SK-N-SH (cell line): ENCODE measurements around the gene ALDH9A1.

Experiments
- CTCF ChIP-seq: fragments of 200-600 bp; sonication (generic); IDR thresholded peaks from 2 replicates; pipeline ENCODE4 v1.6.1; 2017; ENCODE audit warnings: antibody characterized with exemption, mild to moderate bottlenecking, moderate library complexity
- EP300 ChIP-seq, 2 experiments: IDR thresholded peaks; 2 replicates each; pipeline versions ENCODE4 v1.4.0 to v1.6.1; 2012; ENCODE audit warnings: borderline replicate concordance in 1 of 2, low read depth in 1 of 2, low read length in 1 of 2
- EZH2phosphoT487 ChIP-seq: fragments of 200-600 bp; sonication (generic); IDR thresholded peaks from 2 replicates; pipeline ENCODE4 v1.6.1; 2017; ENCODE audit warnings: low read depth, mixed run types, mild to moderate bottlenecking, antibody characterized with exemption, moderate library complexity, borderline replicate concordance
- JUND ChIP-seq: IDR thresholded peaks from 2 replicates; pipeline ENCODE4 v1.4.0; 2012
- POLR2AphosphoS5 ChIP-seq: IDR thresholded peaks from 2 replicates; pipeline ENCODE4 v1.6.1; 2012; ENCODE audit warnings: low read depth, low read length
- RAD21 ChIP-seq: IDR thresholded peaks from 2 replicates; pipeline ENCODE4 v1.6.1; 2012; ENCODE audit warnings: mild to moderate bottlenecking, low read length
- RFX5 ChIP-seq: IDR thresholded peaks from 2 replicates; pipeline ENCODE4 v1.6.1; 2012; ENCODE audit warnings: mild to moderate bottlenecking, improper control_type of control experiment, low read length
- SIN3A ChIP-seq: IDR thresholded peaks from 2 replicates; pipeline ENCODE4 v1.6.1; 2012; ENCODE audit warnings: low read depth, mild to moderate bottlenecking, low read length, moderate library complexity, borderline replicate concordance
- TAF1 ChIP-seq: IDR thresholded peaks from 2 replicates; pipeline ENCODE4 v1.6.1; 2012; ENCODE audit warnings: low read depth, mild to moderate bottlenecking, low read length, moderate library complexity, borderline replicate concordance

- no peak for TF ChIP-seq CTCF
- no peak for TF ChIP-seq RFX5
- no peak for TF ChIP-seq POLR2AphosphoS5
- TF ChIP-seq SIN3A, result no peak
- TF ChIP-seq EP300 (IDR thresholded peaks at IDR 0.05; ENCODE audit: borderline replicate concordance in 1 of 2, low read depth in 1 of 2, low read length in 1 of 2), result no peak
- TF ChIP-seq TAF1, result no peak
- no peak for TF ChIP-seq JUND
- TF ChIP-seq EZH2phosphoT487, result no peak
- TF ChIP-seq RAD21, result no peak
Measured at GRCh38 chr1:165688046-165688445, 10.3 kb downstream of the ALDH9A1 start.
